Esophagus squamous epithelium (tissue), 5 donors: Measurements from ENCODE around the gene SLC25A41. TPM values are rescaled to one million over a fixed set of nuclear protein-coding genes. Genes with fewer than 3 reads are reported as not detected.

Experiments used
- DNase-seq: peaks from one replicate; lab custom pipeline; 2025; lab: John Stamatoyannopoulos, UW
- H3K27ac ChIP-seq, 4 donors: fragments of 200-600 bp; sonication (generic); one replicate each; pipeline ENCODE4 v1.5.1; 2016 to 2019; ENCODE audit warnings: mild to moderate bottlenecking in 1 of 4
- H3K27me3 ChIP-seq, 4 donors: fragments of 200-600 bp; sonication (generic); 1 replicate in 3 of 4; 2 replicates in 1 of 4; pipeline versions ENCODE4 v1.5.1 to v1.6.0; 2017 to 2021; ENCODE audit warnings: antibody characterized with exemption in 1 of 4
- H3K36me3 ChIP-seq, 3 donors: fragments of 200-600 bp; sonication (generic); one replicate each; pipeline ENCODE4 v1.5.1; 2016 to 2019
- H3K4me1 ChIP-seq, 3 donors: fragments of 200-600 bp; sonication (generic); one replicate each; pipeline ENCODE4 v1.5.1; 2017 to 2019
- H3K4me3 ChIP-seq, 4 donors: fragments of 200-600 bp; sonication (generic); 1 replicate in 3 of 4; 2 replicates in 1 of 4; pipeline ENCODE4 v1.5.1; 2016 to 2019; ENCODE audit warnings: mild to moderate bottlenecking in 2 of 4, moderate library complexity in 1 of 4
- H3K9me3 ChIP-seq, 3 donors: fragments of 200-600 bp; sonication (generic); one replicate each; pipeline ENCODE4 v1.5.1; 2016 to 2019
- CTCF ChIP-seq, 6 experiments: fragments of 450-650 bp in 4 of 6; fragments of 200-600 bp in 2 of 6; sonication (generic) in 2 of 6; IDR thresholded peaks; one replicate each; pipeline ENCODE4 v1.5.1; 2016 to 2019; ENCODE audit warnings: antibody characterized with exemption in 6 of 6, mild to moderate bottlenecking in 4 of 6, moderate library complexity in 4 of 6
- POLR2A ChIP-seq, 4 donors: fragments of 450-650 bp; IDR thresholded peaks; one replicate each; pipeline ENCODE4 v1.6.1; 2017; ENCODE audit warnings: antibody characterized with exemption in 4 of 4, mild to moderate bottlenecking in 4 of 4, moderate library complexity in 3 of 4
- WGBS, 2 donors: methylation state at CpG; one replicate each; pipeline ENCODE4 v1.1.5; 2018; 5-methylcytosine and 5-hydroxymethylcytosine counted together
- intact Hi-C: fragments of 100-400 bp; cut with DNase I; formaldehyde crosslinking; loops from one replicate; pipeline ENCODE4 v1.15.0; 2022
- total RNA-seq, 4 donors: library from RNA; depleted of rRNA; stranded (reverse); fragments of >200 nt; gene quantifications; one replicate each; pipeline ENCODE4 v1.1.0, GENCODE V29; 2016
- donor health status: DM: yes; HTN: yes; CAD: no.

Gene SLC25A41
- total RNA-seq, 4 donors from 2014 or later: 0.38 TPM; not detected in 3

- H3K36me3 ChIP-seq: peaks cover 0 to 15% (median 7%) of the 10 kb centered on the region in 3 donors
- H3K9me3 ChIP-seq: no peaks in the 10 kb centered on the region
- H3K4me3 ChIP-seq: peak overlapping the region in 3 of 4 donors; percentile 21 to 51 (median 24)
- H3K4me1 ChIP-seq: peaks cover 12 to 38% (median 19%) of the 10 kb centered on the region in 3 donors
- 94 to 95% methylated on average over 13 to 19 of the region's 21 CpGs for WGBS, 2 donors
- no peak for DNase-seq
- no peaks in the 10 kb centered on the region for H3K27me3 ChIP-seq
- peak overlapping the region; percentile 79 to 88 (median 84) for H3K27ac ChIP-seq
- intact Hi-C loops: no loop called here
- peak in 1 of 6 experiments; percentile 17 for TF ChIP-seq CTCF (IDR thresholded peaks at IDR 0.05)
- TF ChIP-seq POLR2A (IDR thresholded peaks at IDR 0.05): no peak
Measured at GRCh38 chr19:6425732-6426620, 7.6 kb downstream of the SLC25A41 start.

- Histone ChIP-seq H3K36me3 (peaks cover 4 to 23% (median 12%) of the 10 kb centered on the region in 3 donors), H3K27me3 (no peaks in the 10 kb centered on the region), H3K4me3 (peak overlapping the region in 3 of 4 donors; percentile 85 to 88 (median 87)), H3K27ac (peak overlapping the region; percentile 80 to 88 (median 86)), H3K9me3 (no peaks in the 10 kb centered on the region), H3K4me1 (peaks cover 12 to 46% (median 19%) of the 10 kb centered on the region in 3 donors)
- intact Hi-C loops: no loop called here
- peak; percentile 99 for DNase-seq
- 9 to 10% methylated on average over 25 to 37 of the region's 43 CpGs for WGBS, 2 donors
- TF ChIP-seq POLR2A (IDR thresholded peaks at IDR 0.05) (no peak), CTCF (IDR thresholded peaks at IDR 0.05) (no peak)
Measured at GRCh38 chr19:6424939-6425731, 8.4 kb downstream of the SLC25A41 start.

- WGBS, 2 donors: 0% methylated on average over 7 of the region's 114 CpGs; no CpG with 5 or more reads in 1 of the 2 donors
- intact Hi-C loops: no loop called here
Measured at GRCh38 chr19:6424195-6424938, 9.2 kb downstream of the SLC25A41 start, which contains the start of gene KHSRP. KHSRP (minus strand) TSS chr19:6424811; CDS start chr19:6424701, 110 bp downstream.

More at GRCh38 chr19:6424195-6424938, 9.2 kb downstream of the SLC25A41 start, which contains the start of gene KHSRP:
- DNase-seq: no peak
- Histone ChIP-seq H3K9me3 (no peaks in the 10 kb centered on the region), H3K4me3 (peak within 1 kb of the TSS; percentile 60 to 88 (median 86)), H3K27me3 (no peaks in the 10 kb centered on the region), H3K4me1 (peaks cover 12 to 48% (median 19%) of the 10 kb centered on the region in 3 donors), H3K36me3 (peaks cover 12 to 31% (median 20%) of the 10 kb centered on the region in 3 donors), H3K27ac (peak within 1 kb of the TSS; percentile 85 to 88 (median 88))
- peak in 3 of 4 donors; percentile 66 to 91 (median 80) for TF ChIP-seq POLR2A (IDR thresholded peaks at IDR 0.05)
- TF ChIP-seq CTCF (IDR thresholded peaks at IDR 0.05): peak in 1 of 6 experiments; percentile 8
